ENCODE data around the gene SLC7A8.

The SLC7A8 gene

GRCh38 chr14:23158779-23159178 is 24.7 kb downstream of the SLC7A8 start:
- DNase-seq (ENCODE audit: low read depth), result no peak

GRCh38 chr14:23154964-23155587 is 28.4 kb downstream of the SLC7A8 start:
- no peak for DNase-seq (ENCODE audit: low read depth)

- DNase-seq (ENCODE audit: low read depth), result no peak
Observed at GRCh38 chr14:23153851-23154796, 29.3 kb downstream of the SLC7A8 start.

GRCh38 chr14:23151342-23151741 is 32.1 kb downstream of the SLC7A8 start:
- DNase-seq (ENCODE audit: low read depth), result no peak

GRCh38 chr14:23149745-23150144 is 33.7 kb downstream of the SLC7A8 start:
- no peak for DNase-seq (ENCODE audit: low read depth)

- DNase-seq (ENCODE audit: low read depth), result no peak
Observed at GRCh38 chr14:23148591-23149249, 34.7 kb downstream of the SLC7A8 start.

GRCh38 chr14:23147676-23148075 is 35.8 kb downstream of the SLC7A8 start:
- no peak for DNase-seq (ENCODE audit: low read depth)

GRCh38 chr14:23146980-23147379 is 36.5 kb downstream of the SLC7A8 start:
- DNase-seq (ENCODE audit: low read depth), result no peak

GRCh38 chr14:23146351-23146910 is 37.0 kb downstream of the SLC7A8 start:
- no peak for DNase-seq (ENCODE audit: low read depth)

- DNase-seq (ENCODE audit: low read depth), result no peak
Observed at GRCh38 chr14:23145794-23146350, 37.6 kb downstream of the SLC7A8 start.

- DNase-seq (ENCODE audit: low read depth), result no peak
Observed at GRCh38 chr14:23143911-23144310, 39.5 kb downstream of the SLC7A8 start.

- DNase-seq (ENCODE audit: low read depth), result no peak
Observed at GRCh38 chr14:23142826-23143225, 40.6 kb downstream of the SLC7A8 start.

GRCh38 chr14:23141706-23142444 is 41.6 kb downstream of the SLC7A8 start:
- no peak for DNase-seq (ENCODE audit: low read depth)

- no peak for DNase-seq (ENCODE audit: low read depth)
Observed at GRCh38 chr14:23140371-23140770, 43.1 kb downstream of the SLC7A8 start.

- DNase-seq (ENCODE audit: low read depth), result no peak
Observed at GRCh38 chr14:23139874-23140273, 43.6 kb downstream of the SLC7A8 start.

- DNase-seq (ENCODE audit: low read depth), result no peak
Observed at GRCh38 chr14:23137813-23138535, 45.5 kb downstream of the SLC7A8 start.

- DNase-seq (ENCODE audit: low read depth), result no peak
Observed at GRCh38 chr14:23137192-23137812, 46.2 kb downstream of the SLC7A8 start.

- no peak for DNase-seq (ENCODE audit: low read depth)
Observed at GRCh38 chr14:23136566-23137133, 46.8 kb downstream of the SLC7A8 start.

GRCh38 chr14:23132970-23133369 is 50.5 kb downstream of the SLC7A8 start:
- no peak for DNase-seq (ENCODE audit: low read depth)

- DNase-seq (ENCODE audit: low read depth), result no peak
Observed at GRCh38 chr14:23131482-23131881, 52.0 kb downstream of the SLC7A8 start.
